Measurements from ENCODE around the gene SYNE1.

DNA sequence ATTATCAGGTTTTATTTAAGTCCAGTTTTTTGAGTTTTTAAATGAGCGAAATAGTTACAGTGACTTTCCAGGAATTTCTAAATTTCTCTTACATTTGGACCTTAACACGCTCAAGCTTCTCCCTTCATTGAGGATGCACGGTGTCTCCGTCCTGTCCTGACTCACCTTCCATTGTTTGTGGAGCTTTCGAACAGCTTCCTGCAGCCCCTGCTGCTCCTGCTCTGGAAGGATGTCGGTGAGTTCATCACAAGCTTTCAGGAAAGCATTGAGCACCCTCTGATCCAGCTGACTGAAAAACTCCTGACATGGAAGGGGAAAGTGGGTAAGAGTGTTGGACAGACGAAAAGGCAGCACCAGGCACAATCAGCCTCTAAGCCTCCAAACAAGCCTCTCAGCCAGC, 183.7 kb downstream of the SYNE1 start:
- TF ChIP-seq, protein P1, sequence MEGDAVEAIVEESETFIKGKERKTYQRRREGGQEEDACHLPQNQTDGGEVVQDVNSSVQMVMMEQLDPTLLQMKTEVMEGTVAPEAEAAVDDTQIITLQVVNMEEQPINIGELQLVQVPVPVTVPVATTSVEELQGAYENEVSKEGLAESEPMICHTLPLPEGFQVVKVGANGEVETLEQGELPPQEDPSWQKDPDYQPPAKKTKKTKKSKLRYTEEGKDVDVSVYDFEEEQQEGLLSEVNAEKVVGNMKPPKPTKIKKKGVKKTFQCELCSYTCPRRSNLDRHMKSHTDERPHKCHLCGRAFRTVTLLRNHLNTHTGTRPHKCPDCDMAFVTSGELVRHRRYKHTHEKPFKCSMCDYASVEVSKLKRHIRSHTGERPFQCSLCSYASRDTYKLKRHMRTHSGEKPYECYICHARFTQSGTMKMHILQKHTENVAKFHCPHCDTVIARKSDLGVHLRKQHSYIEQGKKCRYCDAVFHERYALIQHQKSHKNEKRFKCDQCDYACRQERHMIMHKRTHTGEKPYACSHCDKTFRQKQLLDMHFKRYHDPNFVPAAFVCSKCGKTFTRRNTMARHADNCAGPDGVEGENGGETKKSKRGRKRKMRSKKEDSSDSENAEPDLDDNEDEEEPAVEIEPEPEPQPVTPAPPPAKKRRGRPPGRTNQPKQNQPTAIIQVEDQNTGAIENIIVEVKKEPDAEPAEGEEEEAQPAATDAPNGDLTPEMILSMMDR (IDR thresholded peaks at IDR 0.05) = no peak
- TF ChIP-seq POLR2A (IDR thresholded peaks at IDR 0.05) (no peak), POLR2AphosphoS5 (IDR thresholded peaks at IDR 0.05) (no peak), EP300 (IDR thresholded peaks at IDR 0.05) (no peak)
